Measurements from ENCODE around the gene MAPKAP1.
A peak's percentile ranks its signal among the peaks of the same experiment; 100 is the strongest.
"Not testable (repeated sequence)": the region's sequence is repeated elsewhere in the genome, so short reads cannot be mapped to it uniquely, and the experiment has no call there.

MAPKAP1 gene

DNA sequence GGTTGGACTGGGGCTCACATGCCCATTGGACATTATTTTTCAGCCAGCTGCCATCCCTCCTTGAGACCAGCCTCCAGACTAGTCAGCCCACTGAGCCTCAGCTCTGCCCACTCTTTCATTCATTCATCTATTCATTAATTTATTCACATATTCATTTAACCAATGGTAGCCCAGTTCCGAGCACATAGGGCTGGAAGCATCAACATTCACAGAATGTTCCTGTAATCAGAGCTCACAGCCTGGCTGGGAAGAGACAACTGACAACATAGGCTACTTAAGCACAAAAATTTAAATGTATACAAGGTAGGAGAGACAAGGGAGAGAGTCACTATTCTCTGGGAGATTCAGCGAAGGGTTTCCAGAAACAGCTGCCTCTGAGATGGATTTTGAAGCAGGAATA, 23.2 kb upstream of the MAPKAP1 start:
- no peak for DNase-seq (ENCODE audit: low spot score)

DNA sequence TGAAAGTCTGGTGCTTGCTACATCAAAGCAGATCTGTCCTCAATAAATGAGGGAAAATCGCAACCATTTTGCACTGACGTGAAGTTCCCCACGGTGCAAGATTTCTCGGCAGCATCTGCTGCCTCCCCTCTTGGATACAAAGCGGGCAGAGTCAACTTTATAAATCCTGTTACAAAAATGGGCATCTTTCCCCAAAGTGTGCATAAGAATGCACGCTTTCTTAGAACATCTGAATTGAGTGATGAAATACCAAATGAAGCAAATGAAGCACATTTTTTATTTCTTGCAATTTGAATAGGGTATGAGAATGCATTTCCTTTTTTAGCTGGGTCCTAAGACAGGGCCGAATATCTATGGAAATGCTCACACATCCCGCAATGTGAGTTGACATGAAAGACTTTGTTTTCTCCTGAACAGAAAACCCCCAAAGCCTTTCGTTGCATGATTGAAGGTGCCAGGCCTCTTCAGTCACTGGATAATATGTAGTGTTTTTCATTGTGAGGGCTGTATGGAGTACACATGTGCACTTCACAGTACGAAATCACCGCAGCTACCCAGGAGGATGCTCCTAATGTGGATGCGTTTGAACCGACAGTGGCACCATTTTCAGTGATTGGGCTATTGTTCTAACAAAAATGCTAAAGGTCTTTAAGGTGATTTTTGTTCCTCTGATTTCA, 19.6 kb upstream of the MAPKAP1 start:
- no peak for DNase-seq (ENCODE audit: low spot score)

DNA sequence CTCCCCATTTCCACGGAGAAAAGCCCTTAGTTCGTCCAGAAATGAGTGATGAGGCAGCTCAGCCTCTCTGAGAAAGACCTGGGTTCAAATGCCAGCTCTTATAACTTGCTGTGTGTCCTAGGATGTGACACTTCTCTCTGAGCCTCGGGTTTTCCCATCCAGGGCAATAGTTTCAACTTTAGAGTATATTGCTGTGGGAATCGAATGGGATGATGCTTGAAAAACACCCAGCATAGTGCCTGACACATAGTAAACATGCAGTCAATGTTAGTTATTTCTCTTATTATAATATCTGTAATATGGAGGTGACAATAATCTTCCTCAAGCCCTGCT, 430 bp upstream of the MAPKAP1 start:
- DNase-seq (ENCODE audit: low spot score): no peak

DNA sequence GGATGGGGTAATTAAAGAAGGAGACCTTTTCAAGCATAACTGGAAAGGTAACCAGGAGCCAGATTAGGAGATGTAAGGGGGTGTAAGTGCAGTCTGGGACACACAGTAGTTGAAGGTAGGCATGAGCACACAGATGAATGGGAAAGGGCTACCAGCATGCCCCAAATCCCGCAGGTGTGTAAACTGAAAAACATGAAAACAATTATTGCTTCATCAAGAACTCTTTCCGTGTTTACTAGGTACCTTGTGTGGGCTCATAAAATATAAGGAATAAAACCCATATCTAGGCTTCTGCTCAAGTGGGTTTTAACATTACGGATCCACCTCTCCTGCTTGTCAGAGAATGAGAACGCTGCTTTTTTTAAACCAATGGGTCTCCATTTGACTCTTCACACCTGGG, 1.1 kb downstream of the MAPKAP1 start:
- no peak for DNase-seq (ENCODE audit: low spot score)

DNA sequence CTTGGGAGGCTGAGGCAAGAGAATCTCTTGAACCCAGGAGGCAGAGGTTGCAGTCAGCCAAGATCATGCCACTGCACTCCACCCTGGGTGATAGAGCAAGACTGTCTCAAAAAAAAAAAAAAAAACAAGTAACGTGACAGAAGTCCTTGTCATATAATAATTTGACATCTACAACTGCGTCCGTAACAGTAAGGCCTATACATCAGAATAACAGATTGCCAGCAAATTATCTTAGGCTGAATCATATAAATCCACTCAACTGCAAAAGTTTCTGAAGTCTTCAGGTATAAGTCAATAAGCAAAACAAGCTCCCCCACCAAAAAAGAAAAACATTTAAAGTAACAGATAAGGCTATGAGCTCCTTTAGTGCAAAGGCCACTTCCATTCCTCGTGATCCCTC, 3.3 kb downstream of the MAPKAP1 start:
- DNase-seq (ENCODE audit: low spot score): no peak

DNA sequence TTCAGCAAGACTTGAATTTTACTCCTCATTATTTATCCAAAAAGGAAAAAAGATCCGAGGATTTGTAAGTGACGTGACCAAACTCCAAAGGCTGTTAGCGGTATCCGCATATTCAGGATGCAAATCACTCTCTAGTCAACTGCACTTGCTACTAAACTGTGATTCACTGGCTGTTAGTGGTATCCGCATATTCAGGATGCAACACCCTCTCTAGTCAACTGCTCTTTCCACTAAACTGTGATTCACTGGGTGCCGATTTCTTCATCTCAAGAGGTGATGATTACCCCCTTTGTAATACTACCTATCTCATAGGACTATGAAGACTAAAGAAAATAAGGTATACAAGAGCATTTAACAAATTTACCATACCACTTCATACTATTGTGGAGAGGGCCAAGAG, 5.7 kb downstream of the MAPKAP1 start:
- DNase-seq (ENCODE audit: low spot score): peak; percentile 30

DNA sequence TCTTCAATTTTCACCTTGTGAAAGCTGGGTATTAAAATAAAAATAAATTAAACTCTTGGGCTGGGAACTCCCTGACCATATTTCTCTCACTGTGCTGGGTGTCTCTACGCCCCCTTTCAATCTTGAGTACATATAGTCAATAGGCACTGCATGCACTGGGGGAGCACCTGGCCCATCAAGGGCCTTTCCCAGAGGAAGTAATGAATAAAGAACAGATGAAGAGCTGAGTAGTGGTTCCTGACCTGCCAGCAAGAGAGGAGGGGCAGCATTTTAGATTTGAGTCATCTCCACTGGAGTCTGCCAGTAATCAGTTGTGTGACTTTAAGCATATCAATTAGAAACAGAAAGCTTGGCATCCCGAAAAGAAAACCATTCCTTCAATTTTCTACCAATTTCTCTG, 6.2 kb downstream of the MAPKAP1 start:
- DNase-seq (ENCODE audit: low spot score): peak; percentile 19

DNA sequence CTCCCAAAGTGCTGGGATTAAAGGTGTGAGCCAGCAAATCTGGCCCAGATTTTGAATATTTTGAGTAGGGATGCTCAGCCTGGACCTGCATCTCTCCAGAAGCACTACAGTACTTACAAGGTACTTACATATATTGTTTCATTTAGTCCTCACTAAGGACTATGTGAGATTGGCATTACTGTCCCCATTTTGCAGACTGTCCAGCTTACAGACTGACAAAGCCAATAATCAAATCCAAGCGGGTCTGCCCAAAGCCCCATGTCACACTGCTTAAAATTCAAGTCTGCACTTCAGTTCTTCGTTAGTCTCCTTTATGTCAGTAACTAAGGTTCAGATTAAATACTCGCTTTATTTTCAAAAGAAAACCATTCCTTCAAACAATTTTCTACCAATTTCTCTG, 7.1 kb downstream of the MAPKAP1 start:
- no peak for DNase-seq (ENCODE audit: low spot score)

DNA sequence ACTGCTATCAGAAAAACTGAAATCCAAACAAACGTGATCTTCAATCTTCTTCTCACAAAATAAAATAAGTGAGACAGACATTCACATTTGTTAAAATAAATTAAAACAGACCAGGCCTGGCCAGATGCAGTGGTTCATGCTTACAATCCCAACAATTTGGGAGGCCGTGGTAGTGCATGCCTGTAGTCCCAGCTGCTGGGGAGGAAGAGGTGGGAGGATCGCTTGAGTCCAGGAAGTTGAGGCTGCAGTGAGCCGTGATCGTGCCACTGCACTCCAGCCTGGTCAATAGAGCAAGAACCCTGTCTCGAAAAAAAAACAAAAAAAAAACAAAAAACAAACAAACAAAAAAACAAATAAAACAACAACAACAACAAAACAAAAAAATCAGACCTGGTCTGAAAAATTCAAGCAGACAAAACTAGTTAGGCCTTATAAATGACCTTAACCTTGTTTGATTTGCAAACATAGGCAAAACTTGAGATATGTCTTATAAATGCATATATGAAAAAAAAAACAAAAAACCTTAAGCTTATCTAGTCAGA, 10.8 kb downstream of the MAPKAP1 start:
- DNase-seq (ENCODE audit: low spot score): no peak

DNA sequence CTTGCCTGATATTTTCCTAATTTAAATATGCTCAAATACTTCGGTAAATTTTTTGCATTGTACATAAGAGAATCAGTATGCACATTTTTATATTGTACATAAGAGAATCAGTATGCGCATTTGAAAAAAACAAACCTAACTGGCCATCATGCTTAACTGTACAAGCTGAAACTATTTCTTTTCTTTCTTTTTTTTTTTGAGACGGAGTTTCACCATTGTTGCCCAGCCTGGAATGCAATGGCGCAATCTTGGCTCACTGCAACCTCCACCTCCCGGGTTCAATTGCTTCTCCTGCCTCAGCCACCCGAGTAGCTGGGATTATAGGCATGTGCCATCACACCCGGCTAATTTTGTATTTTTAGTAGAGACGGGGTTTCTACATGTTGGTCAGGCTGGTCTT, 11.5 kb downstream of the MAPKAP1 start:
- not testable (repeated sequence) for DNase-seq (ENCODE audit: low spot score)

DNA sequence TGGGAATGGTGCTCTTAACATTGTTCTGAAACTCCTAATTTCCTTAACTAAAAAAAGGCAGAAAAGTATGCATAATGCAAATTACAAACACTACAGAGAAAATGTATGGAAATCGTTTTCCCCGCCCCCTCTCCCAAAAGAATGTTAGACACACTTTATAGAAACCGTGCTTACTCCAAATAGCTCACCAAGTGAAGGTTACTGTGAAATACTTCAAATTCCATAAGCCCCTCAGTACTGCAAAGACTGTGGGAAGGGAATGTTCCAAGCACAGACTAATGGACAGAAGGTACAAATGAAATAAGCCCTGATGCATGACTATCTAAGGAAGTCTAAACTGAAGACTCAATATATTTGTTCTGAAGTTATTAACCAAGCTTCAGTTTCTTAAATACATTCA, 12.5 kb downstream of the MAPKAP1 start:
- DNase-seq (ENCODE audit: low spot score): no peak

DNA sequence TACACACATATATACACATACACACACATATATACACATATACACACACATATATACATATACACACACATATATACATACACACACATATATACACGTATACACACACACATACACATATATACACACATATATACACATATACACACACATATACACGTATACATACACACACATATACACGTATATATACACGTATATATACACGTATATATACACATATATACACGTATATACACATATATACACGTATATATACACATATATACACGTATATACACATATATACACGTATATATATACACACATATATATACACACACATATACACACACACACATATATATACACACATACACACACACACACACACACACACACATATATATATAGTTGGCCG, 13.5 kb downstream of the MAPKAP1 start:
- DNase-seq (ENCODE audit: low spot score): not testable (repeated sequence)

DNA sequence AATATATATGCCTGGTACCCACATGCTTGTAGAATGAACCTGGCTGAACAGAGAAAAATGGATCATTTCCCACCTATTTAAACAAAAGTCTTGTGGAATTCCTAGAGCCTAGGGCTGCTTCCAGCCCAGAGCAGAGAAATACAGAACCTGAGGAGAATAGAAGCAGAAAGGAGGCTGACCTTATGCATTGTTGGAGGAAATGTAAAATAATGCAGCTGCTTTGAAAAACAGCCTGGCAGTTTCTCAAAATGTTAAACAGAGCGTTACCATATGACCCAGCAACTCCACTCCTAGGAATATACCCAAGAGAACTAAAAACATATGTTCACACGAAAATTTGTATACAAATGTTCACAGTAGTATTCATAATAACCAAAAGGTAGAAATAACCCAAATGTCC, 15.1 kb downstream of the MAPKAP1 start:
- no peak for DNase-seq (ENCODE audit: low spot score)

DNA sequence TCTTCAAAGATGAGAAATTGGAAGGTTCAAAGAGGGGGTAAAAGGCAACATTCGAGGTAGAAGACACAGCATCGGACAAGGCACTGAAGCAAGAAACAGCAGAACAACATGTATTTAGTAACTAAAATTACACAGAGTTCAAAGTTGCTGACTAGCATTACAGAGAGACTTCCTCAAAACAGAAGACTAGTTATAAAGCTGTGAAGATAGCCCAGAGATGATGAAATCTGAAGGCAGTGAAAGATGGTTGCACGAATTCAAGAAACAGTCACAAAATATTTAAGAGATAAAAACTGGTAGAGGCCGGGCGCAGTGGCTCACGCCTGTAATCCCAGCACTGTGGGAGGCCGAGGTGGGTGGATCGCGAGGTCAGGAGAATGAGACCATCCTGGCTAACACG, 16.3 kb downstream of the MAPKAP1 start:
- no peak for DNase-seq (ENCODE audit: low spot score)

DNA sequence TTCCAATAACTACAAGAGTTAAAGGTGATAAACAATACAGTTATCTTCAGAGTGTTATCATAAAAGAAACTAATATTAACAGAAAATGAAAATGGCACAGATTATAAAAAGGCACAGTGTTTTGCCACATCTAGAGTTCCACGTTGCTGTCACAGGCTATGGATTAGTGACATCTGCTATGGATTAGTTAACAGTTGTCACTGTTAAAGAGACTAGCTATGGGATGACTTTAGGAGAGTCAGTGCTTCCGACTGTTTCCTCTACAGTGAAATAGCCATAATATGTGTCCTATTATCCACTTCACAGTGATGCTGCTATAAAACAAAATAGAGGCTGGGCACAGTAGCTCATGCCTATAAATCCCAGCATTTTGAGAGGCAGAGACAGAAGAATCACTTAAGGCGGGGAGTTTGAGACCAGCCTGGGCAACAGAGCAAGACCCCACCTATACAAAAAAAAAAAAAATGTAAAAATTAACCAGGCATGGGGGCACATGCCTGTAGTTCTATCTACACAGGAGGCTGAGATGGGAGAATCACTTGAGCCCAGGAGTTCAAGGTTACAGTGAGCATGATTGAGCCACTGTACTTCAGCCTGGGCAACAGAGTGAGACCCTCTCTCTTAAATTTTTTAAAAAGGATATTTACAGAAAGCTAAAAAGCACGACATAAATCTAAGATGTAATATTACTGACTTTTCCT, 19.7 kb downstream of the MAPKAP1 start:
- DNase-seq (ENCODE audit: low spot score): no peak

DNA sequence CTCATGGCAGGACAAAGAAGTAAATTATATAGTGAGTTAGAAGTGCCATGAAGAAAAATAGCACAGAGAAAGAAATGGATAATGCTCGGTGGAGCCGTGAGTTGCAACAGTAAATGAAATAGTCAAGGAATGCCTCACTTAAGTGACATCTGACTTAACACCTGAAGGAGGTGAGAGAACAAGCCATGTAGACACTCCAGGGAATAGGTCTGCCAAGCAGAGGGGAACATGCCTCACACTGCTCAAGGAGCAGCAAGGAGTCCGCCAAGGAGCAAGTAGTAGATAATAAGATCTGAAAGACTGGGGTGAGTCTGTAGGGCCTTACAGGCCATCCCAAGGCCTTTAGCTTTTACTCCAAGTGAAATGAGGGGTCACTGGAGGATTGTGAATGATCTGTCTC, 21.8 kb downstream of the MAPKAP1 start:
- no peak for DNase-seq (ENCODE audit: low spot score)

DNA sequence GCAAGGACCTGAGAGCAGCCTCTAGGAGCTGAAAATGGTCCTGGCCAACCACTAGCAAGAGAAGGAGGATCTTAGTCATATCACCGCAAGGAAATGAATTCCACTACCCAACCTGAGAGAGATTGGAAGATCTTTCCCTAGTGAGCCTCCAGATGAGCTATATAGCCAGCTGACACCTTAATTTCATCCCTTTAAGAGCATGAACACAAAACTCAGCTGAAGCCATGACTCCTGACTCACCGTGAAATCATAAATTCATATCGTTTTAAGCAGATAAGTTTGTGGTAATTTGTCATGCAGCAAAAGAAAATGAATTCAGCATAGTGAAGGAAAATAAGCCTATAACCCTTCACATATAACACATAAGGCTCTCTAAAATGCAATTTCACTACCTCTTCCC, 23.5 kb downstream of the MAPKAP1 start:
- DNase-seq (ENCODE audit: low spot score): no peak

DNA sequence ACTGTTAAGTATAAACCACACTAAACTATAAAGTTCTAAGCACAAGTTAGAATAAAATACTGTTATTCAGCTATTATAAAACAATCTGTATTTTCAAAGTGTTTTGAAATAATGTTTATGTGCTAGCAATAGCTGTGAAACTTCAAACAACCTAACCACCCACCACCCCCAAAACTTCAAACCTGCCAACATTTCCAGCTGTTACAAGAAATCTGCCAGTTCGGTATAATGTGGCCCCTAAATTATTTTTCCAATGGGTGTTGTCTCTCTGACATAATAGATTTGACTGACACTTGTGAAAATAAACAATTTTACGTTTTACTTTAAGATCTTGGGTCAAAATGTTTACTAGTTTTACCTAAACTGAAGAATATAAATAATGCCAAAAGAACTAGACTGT, 24.7 kb downstream of the MAPKAP1 start:
- DNase-seq (ENCODE audit: low spot score): no peak

DNA sequence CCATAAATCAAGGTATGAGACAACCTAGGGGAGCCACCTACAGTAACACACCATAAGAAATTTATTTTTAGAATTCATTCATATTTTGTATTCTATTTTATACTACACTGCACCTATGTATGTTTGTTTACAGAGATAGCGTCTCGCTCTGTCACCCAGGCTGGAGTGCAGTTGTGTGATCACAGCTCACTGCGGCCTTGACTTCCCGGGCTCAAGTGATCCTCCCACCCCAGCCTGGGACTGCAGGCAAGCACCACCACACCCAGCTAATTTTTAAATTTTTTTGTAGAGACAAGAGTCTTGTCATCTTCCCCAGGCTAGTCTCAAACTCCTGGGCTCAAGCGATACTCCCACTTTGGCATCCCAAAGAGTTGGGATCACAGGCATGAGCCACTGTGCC, 25.4 kb downstream of the MAPKAP1 start:
- no peak for DNase-seq (ENCODE audit: low spot score)

DNA sequence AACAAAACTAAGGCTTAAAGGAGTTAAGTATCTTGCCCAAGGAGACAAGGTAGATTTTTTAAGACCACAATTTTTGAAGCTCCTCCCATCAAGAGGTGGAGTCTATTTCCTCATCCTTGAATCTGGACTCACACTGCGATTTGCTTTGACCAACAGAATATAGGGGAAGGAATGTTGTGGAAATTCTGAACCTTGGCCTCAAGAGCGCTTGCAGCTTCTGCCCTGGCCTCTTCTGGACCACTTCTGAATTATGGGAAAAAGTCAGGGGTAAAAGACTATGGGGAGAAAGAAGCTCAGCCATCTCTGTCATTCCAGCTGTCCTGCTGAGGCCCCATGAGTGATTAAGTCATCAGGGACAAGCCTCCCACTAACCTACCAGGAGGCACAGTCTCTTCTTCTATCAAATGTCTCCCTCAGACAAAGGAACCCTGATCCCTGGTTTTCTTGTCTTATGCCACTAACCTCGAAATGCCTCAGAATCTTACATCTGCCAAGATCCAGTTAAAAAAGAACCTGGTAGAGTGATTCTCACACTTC, 25.9 kb downstream of the MAPKAP1 start:
- DNase-seq (ENCODE audit: low spot score): no peak

DNA sequence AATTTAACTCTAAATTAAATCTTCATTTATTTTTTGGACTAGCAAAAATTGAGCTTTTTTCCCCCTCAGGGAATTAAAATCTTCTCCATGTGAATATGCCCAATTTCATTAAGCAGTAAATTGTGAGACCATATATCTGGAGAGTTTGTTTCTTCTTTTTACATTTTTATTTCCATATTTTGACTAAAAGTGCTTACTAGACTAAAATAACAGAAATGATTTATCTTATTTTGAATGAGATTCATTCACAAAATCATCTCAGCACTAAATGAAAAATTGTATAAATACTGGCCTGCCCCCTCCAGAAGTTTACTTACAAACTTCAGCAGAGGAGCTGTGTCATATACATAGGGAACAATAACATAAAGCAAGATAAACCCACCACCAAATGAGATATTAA, 26.6 kb downstream of the MAPKAP1 start:
- DNase-seq (ENCODE audit: low spot score): no peak

DNA sequence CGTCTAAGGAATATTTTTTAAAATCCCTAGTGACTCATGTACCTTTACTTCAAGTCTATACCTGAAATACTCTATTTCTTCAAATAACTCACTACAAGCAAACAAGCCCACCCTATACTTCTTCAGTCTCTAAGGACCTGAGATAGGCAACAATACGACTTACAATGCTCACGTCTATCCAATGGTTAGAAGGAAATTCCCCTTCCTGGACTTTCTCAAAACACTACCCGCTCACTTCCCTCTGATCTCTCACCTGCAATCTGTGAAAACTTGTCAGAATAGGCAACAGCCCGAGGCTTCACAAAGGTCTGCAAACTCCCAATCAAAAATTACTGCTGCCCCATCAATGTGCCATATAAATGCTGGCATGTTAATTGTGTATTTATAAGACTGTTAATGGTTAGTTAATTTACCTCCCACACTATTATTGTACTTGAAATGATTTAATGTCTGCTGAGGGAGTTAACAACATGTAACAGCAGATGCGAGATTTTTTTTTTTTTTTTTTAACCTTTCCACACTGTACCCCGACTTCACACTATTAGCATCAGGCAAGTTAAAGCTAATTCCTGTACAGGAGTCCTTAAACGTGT, 27.3 kb downstream of the MAPKAP1 start:
- DNase-seq (ENCODE audit: low spot score): no peak
